Suppressor macrophage (primary cell): ENCODE data around the gene EGFL7.
A peak's percentile ranks its signal among the peaks of the same experiment; 100 is the strongest.

ENCODE experiments used
- DNase-seq, 4 experiments: peaks; one replicate each; pipeline ENCODE4 v3.0.0-alpha.2; 2020 to 2022

The EGFL7 gene

DNA sequence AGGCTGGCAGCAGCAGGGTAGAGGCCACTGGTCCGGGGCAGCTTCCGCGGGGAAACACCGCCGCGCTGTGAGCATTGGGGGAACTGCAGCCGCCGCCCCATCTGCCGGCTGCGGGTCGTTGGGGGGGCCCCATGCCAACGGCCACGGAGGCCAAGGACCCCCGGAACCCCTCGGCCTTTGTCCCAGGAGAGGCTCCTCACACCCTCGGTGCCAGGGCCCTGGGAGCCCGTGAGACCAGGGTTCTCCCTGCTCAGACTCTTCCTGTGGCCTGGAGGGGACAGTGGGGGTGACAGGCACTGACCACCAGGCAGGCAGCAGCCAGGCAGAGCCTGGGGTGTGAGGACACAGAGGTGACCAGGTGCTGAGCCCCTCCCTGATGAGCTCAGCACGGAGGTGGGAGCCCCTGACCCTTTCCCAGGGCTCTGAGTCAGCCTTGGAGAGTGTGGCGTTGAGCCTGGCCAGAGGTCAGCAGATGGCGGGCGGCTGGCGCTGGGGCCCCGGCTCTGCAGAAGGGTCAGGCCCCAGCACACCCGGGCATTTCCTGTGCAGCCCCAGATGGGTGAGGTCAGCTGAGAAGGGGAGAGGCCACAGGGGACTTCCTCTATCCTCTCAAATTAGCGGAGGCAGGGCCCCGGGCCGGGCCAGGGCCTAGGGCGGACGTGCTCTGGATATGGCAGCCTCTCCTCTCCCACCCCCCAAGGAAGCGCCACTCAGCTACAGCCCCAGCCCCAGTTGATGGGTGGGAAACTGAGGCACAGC lies 17.9 kb upstream of the EGFL7 start:
- peak; percentile 95 to 98 (median 98) for DNase-seq

DNA sequence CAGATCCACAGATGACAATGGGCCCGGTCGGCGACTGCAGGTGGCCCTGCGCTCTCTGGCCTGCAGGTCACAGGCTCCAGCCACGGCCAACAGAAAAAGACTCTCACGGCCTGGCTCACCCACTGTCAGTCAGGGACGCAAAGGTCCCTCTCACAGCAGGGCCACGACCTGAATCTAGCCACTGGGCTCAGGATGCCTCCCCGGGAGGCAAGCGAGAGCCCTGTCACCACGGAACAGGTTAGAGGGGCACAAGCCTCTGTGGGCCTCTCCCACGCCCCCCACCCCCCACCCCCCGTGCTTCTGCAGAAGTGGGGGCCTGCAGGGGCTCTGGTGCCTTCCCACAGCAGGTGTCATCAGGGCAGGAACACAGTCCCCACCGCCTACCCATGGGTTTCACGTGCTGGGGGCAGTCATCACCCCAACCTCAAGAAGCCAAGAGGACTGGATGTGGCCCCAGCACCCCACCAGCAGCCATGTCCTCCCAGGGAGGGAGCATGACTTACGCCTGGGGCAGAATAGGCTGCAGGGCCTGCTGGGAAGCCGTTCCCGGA lies 17.3 kb upstream of the EGFL7 start:
- DNase-seq: peak; percentile 41 to 64 (median 59)

DNA sequence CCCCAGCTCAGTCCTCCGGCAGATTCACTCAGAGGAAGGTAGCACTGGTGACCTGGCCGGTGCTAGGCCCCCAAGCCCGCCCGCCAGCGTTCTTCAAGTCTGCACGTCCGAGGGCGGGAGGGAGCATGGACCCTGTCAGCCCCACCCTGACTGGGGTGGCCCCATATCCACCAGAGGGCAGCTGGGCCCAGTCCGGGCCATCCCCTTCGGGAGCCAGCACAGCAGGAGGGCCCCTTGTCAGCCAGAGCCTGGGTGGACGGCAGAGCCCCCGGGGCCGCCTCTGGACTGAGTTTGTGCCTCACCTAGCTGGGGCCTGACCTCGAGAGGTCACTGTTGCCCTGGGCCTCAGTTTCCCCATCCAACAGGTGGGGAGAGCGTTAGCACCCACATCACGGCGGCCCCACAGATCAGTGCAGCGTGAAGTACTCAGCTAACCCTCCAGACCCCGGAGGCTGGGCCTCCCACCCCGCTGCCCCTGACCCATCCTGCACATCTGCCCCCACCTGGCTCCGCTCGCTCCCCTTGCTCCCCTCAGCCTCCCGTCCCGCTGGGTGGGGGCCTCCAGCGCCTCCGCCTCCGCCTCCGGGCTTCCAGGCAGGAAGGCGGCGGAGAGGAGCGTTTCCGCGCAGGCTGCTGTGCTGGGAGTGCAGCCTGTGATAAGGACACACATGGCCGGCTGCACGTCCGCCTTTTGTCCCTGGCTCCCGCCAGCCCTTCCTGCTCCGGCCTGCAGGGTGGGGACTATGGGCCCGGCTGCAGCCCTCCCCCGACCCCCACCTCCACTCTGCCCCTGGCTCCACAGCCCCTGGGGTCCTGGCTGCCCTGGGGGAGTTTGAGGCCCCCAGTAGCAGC lies 16.6 kb upstream of the EGFL7 start:
- peak; percentile 41 to 77 (median 60) for DNase-seq

DNA sequence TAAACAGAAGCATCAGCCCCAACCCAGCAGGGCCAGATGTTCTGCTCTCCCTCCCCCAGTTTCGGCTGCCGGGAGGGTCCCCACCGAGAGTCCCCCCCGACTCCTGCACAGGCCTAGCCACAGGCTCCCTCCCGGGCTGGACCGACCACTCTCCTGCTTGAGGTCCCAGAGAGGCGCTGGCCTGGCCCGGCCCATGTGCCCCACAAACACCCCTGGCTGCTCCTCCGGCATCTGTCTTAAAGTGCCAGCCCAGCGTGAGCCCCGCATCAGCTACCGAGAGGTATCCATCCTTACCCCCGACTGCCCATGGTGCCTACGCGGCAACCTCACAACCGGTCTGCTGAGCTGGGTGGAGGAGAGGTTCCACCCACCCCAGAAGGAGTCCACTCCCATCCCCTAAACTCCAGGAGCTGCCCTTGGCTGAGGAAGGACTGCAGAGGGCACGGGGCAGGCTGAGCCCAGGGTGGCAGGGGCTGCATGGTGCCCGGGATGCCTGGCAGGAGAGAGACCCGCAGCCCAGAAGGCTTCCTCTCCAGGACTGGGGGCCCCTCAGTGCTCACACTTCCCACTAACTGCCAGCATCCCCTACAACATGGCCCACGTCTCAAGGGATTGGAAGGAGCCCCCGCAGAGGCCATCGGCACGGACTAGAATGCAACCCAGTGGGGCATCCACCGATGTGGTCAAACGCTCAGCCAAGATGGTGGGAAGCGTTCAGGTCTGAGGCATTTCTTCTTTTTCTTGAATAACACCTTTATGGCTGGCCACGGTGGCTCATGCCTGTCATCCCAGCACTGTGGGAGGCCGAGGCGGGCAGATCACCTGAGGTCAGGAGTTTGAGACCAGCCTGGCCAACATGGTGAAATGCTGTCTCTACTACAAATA lies 15.6 kb upstream of the EGFL7 start:
- peak in 1 of 4 experiments; percentile 24 for DNase-seq

DNA sequence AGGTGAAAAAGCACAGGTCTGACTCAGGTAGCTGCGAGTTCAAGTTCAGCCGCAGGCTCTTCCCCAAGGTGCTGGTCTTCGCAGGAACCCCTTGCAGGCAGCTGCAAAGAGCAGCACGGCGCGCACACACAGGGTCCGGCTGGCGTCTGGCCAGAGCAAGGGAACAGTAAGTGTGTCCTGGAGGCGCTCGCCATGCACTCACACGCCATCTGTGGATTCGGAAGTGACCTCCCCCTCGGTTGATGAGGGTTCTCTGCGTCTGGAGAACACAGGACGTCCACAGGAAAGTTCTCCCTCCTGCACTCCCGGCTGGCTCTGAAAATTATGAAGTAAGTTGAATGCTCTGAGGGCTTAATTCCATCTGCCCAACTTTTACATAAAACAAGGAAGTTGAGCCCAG lies 14.0 kb upstream of the EGFL7 start:
- DNase-seq: peak; percentile 74 to 82 (median 79)

DNA sequence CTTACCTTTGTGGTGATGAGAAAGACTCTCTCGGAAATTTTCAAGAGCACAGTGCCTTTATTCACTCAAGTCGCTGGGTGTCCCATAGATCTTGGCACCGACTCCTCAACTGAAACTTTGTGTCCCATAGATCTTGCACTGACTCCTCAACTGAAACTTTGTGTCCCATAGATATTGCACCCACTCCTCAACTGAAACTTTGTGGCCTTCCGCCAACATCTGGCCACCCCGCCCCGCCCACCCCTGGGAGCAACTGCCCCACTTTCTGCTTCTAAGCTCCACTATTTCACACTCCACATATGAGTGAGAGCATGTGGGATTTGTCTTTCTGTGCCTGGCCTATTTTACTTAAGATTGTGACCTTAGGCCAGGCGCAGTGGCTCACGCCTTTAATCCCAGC lies 12.7 kb upstream of the EGFL7 start:
- no peak for DNase-seq

DNA sequence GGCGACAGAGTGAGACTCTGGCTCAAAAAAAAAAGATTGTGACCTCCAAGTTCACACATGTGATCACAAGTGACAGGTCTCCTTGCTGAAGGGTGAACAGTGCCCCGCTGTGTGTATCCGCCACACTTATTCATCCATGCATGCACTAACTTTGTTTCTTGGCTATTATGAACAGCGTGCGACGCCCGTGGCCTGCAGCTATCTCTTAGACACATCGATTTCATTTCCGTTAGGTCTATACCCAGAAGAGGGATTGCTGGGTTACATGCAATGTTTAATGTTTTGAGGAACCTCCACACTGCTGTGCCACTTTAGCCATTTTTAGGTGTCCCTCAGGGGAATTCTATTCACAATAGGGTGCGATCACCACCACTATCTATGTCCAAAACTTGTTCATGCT lies 12.1 kb upstream of the EGFL7 start:
- DNase-seq: peak in 2 of 4 experiments; percentile 31 to 39

DNA sequence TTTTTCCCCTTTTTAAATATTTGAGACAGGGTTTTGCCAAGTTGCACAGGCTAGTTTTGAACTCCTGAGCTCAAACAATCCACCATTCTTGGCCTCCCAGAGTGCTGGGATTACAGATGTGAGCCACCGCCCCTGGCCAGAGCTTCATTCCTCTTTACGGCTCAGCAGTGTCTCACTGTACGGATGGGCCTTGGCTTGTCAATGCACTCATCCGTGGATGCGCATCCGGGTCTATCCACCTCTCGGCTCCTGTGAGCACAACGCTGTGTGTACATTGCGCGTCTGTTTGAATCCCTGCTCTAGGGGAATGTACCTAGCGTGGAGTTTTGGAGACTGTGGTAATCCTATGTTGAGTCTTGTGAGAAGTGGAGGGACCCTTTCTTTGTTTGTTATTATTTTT lies 10.9 kb upstream of the EGFL7 start:
- DNase-seq: no peak

DNA sequence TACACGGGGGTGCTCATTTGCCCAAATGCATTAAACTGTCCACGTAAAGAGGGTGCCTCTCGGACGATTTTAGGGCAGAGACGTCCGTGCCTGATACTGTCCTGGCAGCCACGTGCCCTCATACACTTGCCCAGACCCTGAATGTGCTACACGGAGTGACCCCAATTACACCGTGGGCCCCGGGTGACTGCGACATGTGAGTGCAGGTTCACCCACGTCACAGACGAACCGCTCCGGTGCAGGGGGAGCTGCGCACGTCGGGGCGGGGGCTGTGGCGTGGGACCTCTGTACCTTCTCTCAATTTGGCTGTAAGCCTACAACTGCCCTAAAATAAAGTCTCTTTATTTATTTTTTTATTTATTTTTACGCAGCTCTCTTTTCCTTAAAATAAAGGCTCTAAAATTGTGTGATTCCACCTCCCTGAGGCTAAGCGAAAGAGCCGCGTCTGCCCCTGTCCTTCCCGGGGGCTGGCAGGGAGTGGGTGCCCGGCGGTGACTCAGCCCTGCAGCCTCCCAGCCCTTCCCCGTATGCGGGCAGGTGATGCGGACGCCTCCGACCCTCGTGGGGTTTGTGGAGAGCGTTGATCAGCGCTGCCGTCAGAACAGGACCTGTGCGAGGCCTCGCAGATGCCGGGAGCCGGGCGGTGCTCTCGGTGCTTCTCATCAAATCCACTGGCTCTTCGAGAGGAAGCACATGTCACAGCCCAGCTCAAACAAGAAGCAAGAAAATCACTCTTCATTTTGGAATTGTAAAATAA lies 9.2 kb upstream of the EGFL7 start:
- DNase-seq: peak; percentile 43 to 65 (median 52)

DNA sequence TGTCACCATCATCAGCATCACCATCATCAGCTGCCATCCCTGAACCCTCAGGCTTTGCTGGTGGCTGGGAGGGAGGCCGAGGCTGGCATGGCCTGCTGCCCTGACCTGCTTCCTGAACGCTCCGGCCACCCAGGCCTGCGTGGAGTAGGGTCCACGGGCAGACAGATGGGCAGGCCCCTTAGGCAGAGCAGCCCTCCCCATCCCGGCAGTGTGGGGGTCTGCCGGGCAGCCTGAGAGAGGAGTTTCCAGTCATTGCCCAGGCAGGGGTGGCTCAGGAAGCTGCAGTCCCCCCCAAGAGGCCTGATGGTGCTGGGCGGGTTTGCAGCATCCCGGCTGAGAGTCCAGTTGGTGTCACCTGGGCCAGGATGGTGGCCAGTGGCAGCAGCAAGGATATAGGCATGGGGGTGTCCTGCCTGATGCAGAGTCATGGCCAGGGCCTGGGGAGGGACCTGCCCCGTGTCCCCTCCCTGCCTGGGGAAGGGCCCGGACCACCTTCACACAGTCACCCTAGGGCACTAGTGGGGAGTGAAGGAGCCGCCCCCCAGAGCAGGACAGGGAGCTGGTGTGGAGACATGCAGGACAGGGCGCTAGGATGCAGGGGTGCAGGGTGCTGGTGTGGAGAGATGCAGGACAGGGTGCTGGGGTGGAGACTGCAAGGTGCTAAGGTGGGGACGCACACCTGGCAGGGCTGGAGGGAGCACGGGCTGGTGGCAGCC lies 7.7 kb upstream of the EGFL7 start:
- DNase-seq: peak in 1 of 4 experiments; percentile 1

DNA sequence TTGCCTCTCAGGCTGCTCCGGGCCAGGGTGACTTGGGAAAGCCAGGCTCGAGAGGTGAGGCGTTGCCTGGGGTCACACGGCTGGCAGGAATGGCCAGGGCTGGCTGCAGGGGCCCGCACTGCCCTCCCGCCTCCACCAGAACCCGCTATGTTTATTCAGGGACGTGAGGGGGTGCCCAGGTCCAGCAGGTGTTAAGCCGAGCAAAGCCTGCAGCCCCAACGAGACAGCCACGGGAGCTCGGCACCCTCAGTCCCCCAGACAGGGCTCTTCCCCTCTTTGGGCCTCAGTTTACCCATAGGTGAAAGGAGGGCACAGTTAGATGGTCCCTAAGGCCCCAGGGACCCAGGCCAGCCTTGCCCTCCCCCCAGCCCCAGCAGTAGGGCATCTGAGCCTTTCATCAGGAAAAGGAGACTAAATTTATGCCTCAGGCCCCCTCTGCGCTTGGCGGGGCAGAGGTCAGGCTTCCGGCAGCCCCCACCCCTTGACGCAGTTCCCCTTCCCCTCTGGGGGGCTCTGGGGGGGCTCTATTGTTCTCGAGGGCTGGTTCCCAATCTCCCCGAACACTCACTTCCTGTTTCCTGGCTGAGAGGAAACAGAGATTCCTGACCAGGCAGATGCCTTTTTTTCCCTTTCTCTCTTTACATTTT lies 7.1 kb upstream of the EGFL7 start:
- peak; percentile 27 to 62 (median 47) for DNase-seq

DNA sequence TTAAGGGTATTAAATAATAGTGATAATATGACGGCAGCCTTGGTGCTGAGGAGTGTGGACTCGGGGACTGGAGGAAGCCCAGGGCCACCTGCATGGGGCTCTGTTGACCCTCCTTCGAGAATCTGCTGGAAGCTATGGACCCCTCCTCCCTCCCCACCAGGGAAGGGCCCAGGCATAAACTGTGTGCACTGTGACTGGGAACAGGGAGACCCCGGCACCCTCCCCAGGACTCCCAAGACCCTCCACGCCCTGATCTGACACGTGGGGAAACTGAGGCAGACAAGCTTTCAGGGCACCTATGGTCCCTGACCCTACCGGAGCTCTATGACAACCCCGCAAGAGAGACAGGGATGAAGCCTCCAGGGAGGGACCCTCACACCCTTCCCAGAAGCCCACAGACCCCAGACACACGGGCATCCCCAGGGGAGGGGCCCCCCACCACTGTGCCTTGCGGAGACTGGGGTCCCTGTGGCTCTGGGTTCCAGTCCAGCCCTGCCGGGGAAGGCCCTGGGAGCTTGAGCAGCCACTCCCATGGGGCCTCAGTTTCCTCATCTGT lies 6.5 kb upstream of the EGFL7 start:
- DNase-seq: peak in 1 of 4 experiments; percentile 2

DNA sequence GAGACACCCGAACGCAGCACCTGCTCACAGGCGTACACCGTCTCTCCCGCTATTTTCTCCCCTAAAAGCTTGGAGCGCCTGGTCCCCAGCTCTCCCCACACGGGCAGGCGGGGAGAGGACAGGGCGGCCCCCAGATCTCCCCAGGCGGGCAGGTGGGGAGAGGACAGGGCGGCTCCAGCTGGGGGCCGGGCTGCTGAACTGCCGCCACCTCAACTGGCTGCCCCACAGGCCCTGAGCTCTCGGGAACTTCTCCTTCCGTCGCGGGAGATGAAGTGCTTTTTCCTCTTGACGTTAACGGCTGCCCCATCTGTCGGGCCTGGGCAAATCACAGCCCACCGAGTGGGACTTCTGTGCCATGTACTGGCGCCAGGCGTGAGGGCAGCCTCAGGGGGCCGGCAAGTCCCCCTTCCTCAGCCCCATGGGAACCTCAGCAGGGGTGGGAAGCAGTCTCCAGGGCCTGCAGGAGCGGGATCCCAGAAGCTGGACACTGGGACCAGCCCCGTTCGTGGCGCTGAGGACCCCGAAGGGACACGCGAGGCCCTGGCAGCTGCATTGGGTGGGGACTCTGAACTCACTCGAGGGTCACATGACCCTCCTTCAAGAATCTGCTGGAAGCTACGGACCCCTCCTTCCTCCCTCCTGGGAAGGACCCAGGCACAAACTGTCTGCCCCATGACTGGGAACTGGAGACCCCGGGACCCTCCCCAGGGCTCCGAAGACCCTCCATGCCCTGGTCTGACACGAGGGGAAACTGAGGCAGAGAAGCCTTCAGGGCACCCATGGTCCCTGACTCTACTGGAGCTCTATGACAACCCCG lies 5.7 kb upstream of the EGFL7 start:
- DNase-seq: peak; percentile 67 to 77 (median 68)

DNA sequence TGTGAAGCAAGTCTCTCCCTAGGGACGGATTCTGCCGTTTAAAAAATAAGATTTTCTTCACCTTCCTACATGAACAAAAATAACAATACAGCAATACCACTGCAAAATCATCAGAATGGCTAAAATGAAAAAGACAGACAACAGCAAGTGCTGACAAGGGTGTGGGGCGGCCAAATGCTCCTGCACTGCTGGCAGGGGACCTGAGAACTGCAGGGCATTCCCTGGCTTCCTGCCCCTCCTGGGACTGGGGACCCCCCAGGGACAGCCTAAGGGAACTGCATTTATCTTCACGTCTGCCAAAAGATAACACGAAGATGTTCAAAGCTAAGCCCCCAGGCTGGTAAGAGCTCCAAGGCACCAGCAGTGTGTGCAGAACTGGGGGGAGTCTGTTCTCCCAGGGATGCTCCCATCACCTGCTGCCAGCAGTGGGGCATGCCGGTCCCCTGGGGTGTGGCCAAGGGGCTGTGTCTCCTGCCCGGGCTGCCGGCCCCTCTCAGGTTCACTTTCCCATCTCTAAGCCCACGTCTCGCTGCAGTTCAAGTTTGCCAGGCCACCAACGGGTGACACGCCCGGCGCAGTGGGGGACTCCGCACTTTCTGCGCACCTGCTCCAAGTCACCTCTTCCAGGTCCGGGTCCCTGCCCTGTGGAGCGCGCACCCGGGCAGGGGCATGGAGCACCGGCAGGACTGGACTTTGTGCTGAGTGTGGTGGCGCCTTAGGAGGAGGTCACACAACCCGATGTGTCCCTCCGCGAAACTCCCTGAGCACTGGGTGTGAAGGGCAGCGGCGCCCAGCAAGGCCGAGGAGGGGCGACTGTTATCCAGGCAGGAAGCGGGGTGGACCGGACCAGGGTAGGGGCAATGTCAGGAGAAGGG lies 4.5 kb upstream of the EGFL7 start:
- DNase-seq: peak in 1 of 4 experiments; percentile 6

DNA sequence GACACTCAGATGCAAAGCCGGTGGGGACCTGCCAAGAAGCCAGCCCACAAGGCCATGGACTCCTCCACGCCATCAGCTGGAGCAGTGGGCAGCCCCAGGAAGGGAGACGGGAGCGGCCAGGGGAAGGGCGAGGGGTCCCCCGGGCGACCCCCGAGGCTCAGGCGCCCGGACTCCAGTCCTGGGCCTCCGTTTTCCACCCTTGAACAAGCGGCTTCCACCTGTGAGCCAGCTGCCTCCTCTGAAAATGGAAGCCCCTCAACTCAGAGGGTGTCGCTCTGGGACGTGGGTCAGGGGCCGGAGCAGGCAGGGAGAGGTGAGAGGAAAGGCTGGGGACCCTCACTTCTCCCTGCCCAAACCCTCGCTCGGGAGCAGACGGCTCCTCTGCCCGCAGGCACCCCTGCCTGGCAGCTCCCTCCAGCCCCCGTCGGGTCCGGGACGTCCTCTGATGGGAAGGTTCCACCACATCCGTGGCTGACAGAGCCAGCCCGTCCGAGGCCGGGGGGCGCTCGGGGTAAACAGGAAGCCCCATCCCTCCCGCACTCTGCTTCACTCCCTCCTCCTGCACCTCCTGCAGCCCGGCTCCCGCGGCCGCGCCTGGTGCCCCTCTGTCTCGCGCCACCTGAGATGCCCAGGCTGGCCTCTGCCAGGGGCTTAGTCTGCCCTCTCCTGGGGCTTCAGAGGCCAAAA lies 3.7 kb upstream of the EGFL7 start:
- DNase-seq: peak in 1 of 4 experiments; percentile 3

DNA sequence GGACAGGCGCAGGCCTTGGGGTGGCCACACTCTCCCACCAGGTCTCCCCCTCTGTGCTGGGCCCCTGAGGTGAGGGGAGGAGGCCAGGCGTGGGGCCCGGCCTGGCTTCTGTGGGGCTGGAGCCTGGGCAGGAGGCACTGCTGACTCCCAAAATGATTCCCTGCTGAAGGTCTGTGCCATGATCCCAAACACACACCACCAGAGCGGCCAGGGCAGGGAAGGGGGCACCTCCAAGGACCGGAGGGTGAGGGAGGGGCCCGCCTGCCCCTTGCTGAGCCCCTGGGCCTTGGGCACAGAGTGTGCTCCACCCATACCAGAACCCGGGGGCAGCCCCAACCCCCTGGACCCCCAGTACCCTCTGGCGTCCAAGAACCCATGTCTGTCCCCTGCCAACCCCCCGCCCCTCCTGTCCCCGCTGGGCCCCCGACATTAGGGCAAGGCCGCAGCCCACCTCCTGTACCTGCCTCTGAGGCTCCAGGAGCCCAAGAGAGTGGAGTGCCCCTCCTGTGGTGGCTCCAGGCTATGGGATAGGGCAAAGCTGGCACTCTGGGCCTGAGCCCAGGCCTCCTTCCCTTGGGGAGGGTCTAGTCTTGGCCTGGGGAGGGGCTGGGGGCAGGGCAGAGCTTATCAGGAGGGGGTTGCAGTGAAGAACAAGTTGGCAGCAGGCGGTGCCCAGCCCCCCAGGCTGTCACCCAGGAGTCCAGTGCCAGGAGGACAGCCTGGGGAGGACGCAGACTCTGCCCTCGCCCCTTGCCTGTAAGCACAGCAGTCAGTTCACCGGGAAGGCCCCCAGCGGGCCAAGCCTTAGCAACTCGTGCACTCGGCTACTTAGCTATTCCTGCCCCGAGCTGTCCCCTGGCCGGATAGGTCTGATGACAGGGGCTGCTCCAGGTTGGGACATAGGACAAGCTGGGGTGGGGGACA lies 2.6 kb upstream of the EGFL7 start:
- peak in 1 of 4 experiments; percentile 4 for DNase-seq
